SKM-1 treated with dmso at 0.1 percent for 144 hours (cell line): ENCODE results near the gene APLP2.

ENCODE experiments used
- DNase-seq: peaks from one replicate; lab custom pipeline; 2025; ENCODE audit not compliant: unreplicated experiment; lab: John Stamatoyannopoulos, UW

APLP2 gene

GRCh38 chr11:130054966-130055365 lies 14.7 kb upstream of the APLP2 start:
- no peak for DNase-seq

- no peak for DNase-seq
These were observed 14.1 kb upstream of the APLP2 start for GRCh38 chr11:130055617-130056016.

- DNase-seq: no peak
These were observed 8.7 kb upstream of the APLP2 start for GRCh38 chr11:130061017-130061416.

GRCh38 chr11:130062026-130062425 lies 7.7 kb upstream of the APLP2 start:
- DNase-seq: no peak

GRCh38 chr11:130063451-130063850 lies 6.2 kb upstream of the APLP2 start:
- DNase-seq: no peak

- peak; percentile 32 for DNase-seq
These were observed 5.1 kb upstream of the APLP2 start for GRCh38 chr11:130064596-130064995.

- DNase-seq: no peak
These were observed 3.4 kb upstream of the APLP2 start for GRCh38 chr11:130066338-130066737.

- DNase-seq: no peak
These were observed 1.1 kb upstream of the APLP2 start for GRCh38 chr11:130068546-130068985.

GRCh38 chr11:130068986-130069658 lies 572 bp upstream of the APLP2 start:
- peak; percentile 78 for DNase-seq

- no peak for DNase-seq
These were observed 583 bp downstream of the APLP2 start for GRCh38 chr11:130070109-130070845.

GRCh38 chr11:130070846-130071200 lies 1.1 kb downstream of the APLP2 start:
- DNase-seq: no peak

- DNase-seq: no peak
These were observed 1.6 kb downstream of the APLP2 start for GRCh38 chr11:130071211-130071712.

- DNase-seq: no peak
These were observed 5.0 kb downstream of the APLP2 start for GRCh38 chr11:130074736-130075135.

GRCh38 chr11:130076778-130077481 lies 7.2 kb downstream of the APLP2 start:
- DNase-seq: no peak

GRCh38 chr11:130077671-130078070 lies 8.0 kb downstream of the APLP2 start:
- no peak for DNase-seq

GRCh38 chr11:130078080-130078479 lies 8.4 kb downstream of the APLP2 start:
- DNase-seq: no peak

GRCh38 chr11:130085671-130086290 lies 16.1 kb downstream of the APLP2 start:
- DNase-seq: no peak

- no peak for DNase-seq
These were observed 17.0 kb downstream of the APLP2 start for GRCh38 chr11:130086669-130087068.

GRCh38 chr11:130087294-130087926 lies 17.7 kb downstream of the APLP2 start:
- no peak for DNase-seq

GRCh38 chr11:130088217-130088616 lies 18.5 kb downstream of the APLP2 start:
- no peak for DNase-seq
